ENCODE data around the gene METTL9.
"Not testable (repeated sequence)": the region's sequence is repeated elsewhere in the genome, so short reads cannot be mapped to it uniquely, and the experiment has no call there.

Gene METTL9

GRCh38 chr16:21667575-21667974 lies 68.2 kb downstream of the METTL9 start:
- no peak for TF ChIP-seq POLR2AphosphoS5 (IDR thresholded peaks at IDR 0.05; ENCODE audit: low read depth, low read length)
- FAIRE-seq, result no peak

GRCh38 chr16:21673469-21673868 lies 74.1 kb downstream of the METTL9 start:
- no peak for DNase-seq (ENCODE audit: insufficient read length)
- no peak for TF ChIP-seq TAF1 (IDR thresholded peaks at IDR 0.05; ENCODE audit: borderline replicate concordance, low read depth, low read length)
- no peak for TF ChIP-seq POLR2AphosphoS5 (IDR thresholded peaks at IDR 0.05; ENCODE audit: low read depth, low read length)
- TF ChIP-seq POLR2A (IDR thresholded peaks at IDR 0.05; ENCODE audit: low read depth, low read length), result no peak
- FAIRE-seq, result no peak

More at GRCh38 chr16:21667575-21667974, 68.2 kb downstream of the METTL9 start:
- DNase-seq (ENCODE audit: insufficient read length), result no peak

GRCh38 chr16:21674456-21674855 lies 75.1 kb downstream of the METTL9 start:
- DNase-seq (ENCODE audit: insufficient read length); FAIRE-seq: not testable (repeated sequence)

GRCh38 chr16:21680714-21681113 lies 81.3 kb downstream of the METTL9 start:
- FAIRE-seq; DNase-seq (ENCODE audit: insufficient read length): not testable (repeated sequence)

GRCh38 chr16:21683184-21683583 lies 83.8 kb downstream of the METTL9 start:
- DNase-seq (ENCODE audit: insufficient read length), result no peak
- no peak for TF ChIP-seq POLR2A (IDR thresholded peaks at IDR 0.05; ENCODE audit: low read depth, low read length)
- TF ChIP-seq POLR2AphosphoS5 (IDR thresholded peaks at IDR 0.05; ENCODE audit: low read depth, low read length), result no peak
- TF ChIP-seq TAF1 (IDR thresholded peaks at IDR 0.05; ENCODE audit: borderline replicate concordance, low read depth, low read length), result no peak
- no peak for FAIRE-seq

- DNase-seq (ENCODE audit: insufficient read length) (no peak), FAIRE-seq (peak; percentile 17)
- TF ChIP-seq POLR2AphosphoS5 (IDR thresholded peaks at IDR 0.05; ENCODE audit: low read depth, low read length) (no peak), TAF1 (IDR thresholded peaks at IDR 0.05; ENCODE audit: borderline replicate concordance, low read depth, low read length) (no peak), POLR2A (IDR thresholded peaks at IDR 0.05; ENCODE audit: low read depth, low read length) (no peak)
Measured at GRCh38 chr16:21684199-21684598, 84.8 kb downstream of the METTL9 start.

- DNase-seq (ENCODE audit: insufficient read length), result no peak
- FAIRE-seq, result no peak
- no peak for TF ChIP-seq TAF1 (IDR thresholded peaks at IDR 0.05; ENCODE audit: borderline replicate concordance, low read depth, low read length)
- TF ChIP-seq POLR2AphosphoS5 (IDR thresholded peaks at IDR 0.05; ENCODE audit: low read depth, low read length), result no peak
- no peak for TF ChIP-seq POLR2A (IDR thresholded peaks at IDR 0.05; ENCODE audit: low read depth, low read length)
Measured at GRCh38 chr16:21685034-21685455, 85.7 kb downstream of the METTL9 start.

GRCh38 chr16:21689107-21689506 lies 89.7 kb downstream of the METTL9 start:
- FAIRE-seq, result no peak
- no peak for DNase-seq (ENCODE audit: insufficient read length)
- TF ChIP-seq POLR2AphosphoS5 (IDR thresholded peaks at IDR 0.05; ENCODE audit: low read depth, low read length), result no peak
- no peak for TF ChIP-seq POLR2A (IDR thresholded peaks at IDR 0.05; ENCODE audit: low read depth, low read length)
- TF ChIP-seq TAF1 (IDR thresholded peaks at IDR 0.05; ENCODE audit: borderline replicate concordance, low read depth, low read length), result no peak

- DNase-seq (ENCODE audit: insufficient read length); FAIRE-seq: not testable (repeated sequence)
Measured at GRCh38 chr16:21690967-21691366, 91.6 kb downstream of the METTL9 start.

GRCh38 chr16:21694609-21695008 lies 95.2 kb downstream of the METTL9 start:
- TF ChIP-seq POLR2A (IDR thresholded peaks at IDR 0.05; ENCODE audit: low read depth, low read length) (no peak), TAF1 (IDR thresholded peaks at IDR 0.05; ENCODE audit: borderline replicate concordance, low read depth, low read length) (no peak), POLR2AphosphoS5 (IDR thresholded peaks at IDR 0.05; ENCODE audit: low read depth, low read length) (no peak)
- no peak for DNase-seq (ENCODE audit: insufficient read length)
- FAIRE-seq, result no peak

- FAIRE-seq, result no peak
- TF ChIP-seq TAF1 (IDR thresholded peaks at IDR 0.05; ENCODE audit: borderline replicate concordance, low read depth, low read length), result no peak
- no peak for TF ChIP-seq POLR2A (IDR thresholded peaks at IDR 0.05; ENCODE audit: low read depth, low read length)
- TF ChIP-seq POLR2AphosphoS5 (IDR thresholded peaks at IDR 0.05; ENCODE audit: low read depth, low read length), result no peak
- no peak for DNase-seq (ENCODE audit: insufficient read length)
Measured at GRCh38 chr16:21697032-21697431, 97.7 kb downstream of the METTL9 start.

GRCh38 chr16:21698169-21699032 lies 99.0 kb downstream of the METTL9 start:
- FAIRE-seq (no peak), DNase-seq (ENCODE audit: insufficient read length) (no peak)
- TF ChIP-seq POLR2A (IDR thresholded peaks at IDR 0.05; ENCODE audit: low read depth, low read length), result no peak
- TF ChIP-seq TAF1 (IDR thresholded peaks at IDR 0.05; ENCODE audit: borderline replicate concordance, low read depth, low read length), result no peak
- no peak for TF ChIP-seq POLR2AphosphoS5 (IDR thresholded peaks at IDR 0.05; ENCODE audit: low read depth, low read length)

- DNase-seq (ENCODE audit: insufficient read length) (no peak), FAIRE-seq (no peak)
- TF ChIP-seq POLR2AphosphoS5 (IDR thresholded peaks at IDR 0.05; ENCODE audit: low read depth, low read length) (no peak), TAF1 (IDR thresholded peaks at IDR 0.05; ENCODE audit: borderline replicate concordance, low read depth, low read length) (no peak), POLR2A (IDR thresholded peaks at IDR 0.05; ENCODE audit: low read depth, low read length) (no peak)
Measured at GRCh38 chr16:21701271-21701670, 101.9 kb downstream of the METTL9 start.
